Measurements from ENCODE around the gene CPAMD8. TPM values are rescaled to one million over a fixed set of nuclear protein-coding genes. Genes with fewer than 3 reads are reported as not detected.
"Not testable (repeated sequence)": the region's sequence is repeated elsewhere in the genome, so short reads cannot be mapped to it uniquely, and the experiment has no call there.

The CPAMD8 gene
- total RNA-seq, 6 experiments from 2014 or later: 0.90 to 1.8 (median 1.2) TPM

DNA sequence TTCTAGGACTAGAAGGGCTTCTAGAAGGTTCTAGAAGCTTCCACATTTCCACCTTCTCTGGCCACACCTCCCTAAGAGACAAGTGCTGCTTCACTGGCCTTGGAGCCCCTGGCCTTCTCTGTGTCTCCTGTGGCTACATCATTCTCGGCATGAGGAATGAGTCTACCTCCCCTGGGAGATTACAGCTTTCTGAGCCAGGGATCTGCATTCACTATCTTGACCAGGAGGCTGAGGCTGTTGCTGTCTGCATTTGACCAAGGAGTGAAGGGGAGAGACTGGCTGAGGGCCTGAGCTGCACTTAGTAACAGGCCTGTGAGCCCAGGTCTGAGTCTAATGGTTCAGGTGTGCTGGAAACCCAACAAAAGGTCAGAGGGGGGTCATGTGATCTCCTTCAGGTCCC is 5.3 kb downstream of the CPAMD8 start:
- TF ChIP-seq, protein P1, sequence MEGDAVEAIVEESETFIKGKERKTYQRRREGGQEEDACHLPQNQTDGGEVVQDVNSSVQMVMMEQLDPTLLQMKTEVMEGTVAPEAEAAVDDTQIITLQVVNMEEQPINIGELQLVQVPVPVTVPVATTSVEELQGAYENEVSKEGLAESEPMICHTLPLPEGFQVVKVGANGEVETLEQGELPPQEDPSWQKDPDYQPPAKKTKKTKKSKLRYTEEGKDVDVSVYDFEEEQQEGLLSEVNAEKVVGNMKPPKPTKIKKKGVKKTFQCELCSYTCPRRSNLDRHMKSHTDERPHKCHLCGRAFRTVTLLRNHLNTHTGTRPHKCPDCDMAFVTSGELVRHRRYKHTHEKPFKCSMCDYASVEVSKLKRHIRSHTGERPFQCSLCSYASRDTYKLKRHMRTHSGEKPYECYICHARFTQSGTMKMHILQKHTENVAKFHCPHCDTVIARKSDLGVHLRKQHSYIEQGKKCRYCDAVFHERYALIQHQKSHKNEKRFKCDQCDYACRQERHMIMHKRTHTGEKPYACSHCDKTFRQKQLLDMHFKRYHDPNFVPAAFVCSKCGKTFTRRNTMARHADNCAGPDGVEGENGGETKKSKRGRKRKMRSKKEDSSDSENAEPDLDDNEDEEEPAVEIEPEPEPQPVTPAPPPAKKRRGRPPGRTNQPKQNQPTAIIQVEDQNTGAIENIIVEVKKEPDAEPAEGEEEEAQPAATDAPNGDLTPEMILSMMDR (IDR thresholded peaks at IDR 0.05): no peak
- Histone ChIP-seq H3K4me3 (no peak overlapping the region), H3K9me3 (no peaks in the 10 kb centered on the region), H3K27me3 (no peaks in the 10 kb centered on the region), H3K27ac (no peak overlapping the region), H3K36me3 (no peaks in the 10 kb centered on the region), H3K4me1 (no peaks in the 10 kb centered on the region)
- WGBS (ENCODE audit: insufficient coverage, low coverage, low lambda C conversion rate, missing lambda C conversion rate): no CpG with 5 or more reads among the region's 1 CpG
- intact Hi-C loops (cut with DNase I): no loop called here
- DNase-seq (no peak), ATAC-seq (peak in 1 of 4 donors; percentile 9)

DNA sequence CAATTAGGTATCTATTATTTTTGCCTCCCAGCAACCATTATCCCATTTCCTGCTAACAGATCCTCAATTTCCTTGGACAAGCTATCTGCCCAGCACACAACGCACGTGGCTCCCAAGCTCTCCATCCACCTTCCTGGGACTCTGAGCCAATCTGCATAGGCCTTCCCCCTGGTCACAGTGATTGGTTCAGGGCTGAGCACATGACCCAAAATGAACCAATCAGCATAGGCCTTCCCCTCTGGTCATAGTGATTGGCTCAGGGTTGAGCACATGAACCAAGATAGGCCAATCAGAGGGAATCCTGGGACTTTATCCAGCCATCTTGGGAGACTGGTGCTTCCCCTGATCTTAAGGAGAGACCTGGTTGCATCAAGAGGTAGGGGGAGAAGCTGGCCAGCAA is 5.8 kb downstream of the CPAMD8 start:
- intact Hi-C loops (cut with DNase I): no loop called here
- Histone ChIP-seq H3K4me1 (no peaks in the 10 kb centered on the region), H3K36me3 (no peaks in the 10 kb centered on the region), H3K9me3 (no peaks in the 10 kb centered on the region), H3K27ac (no peak overlapping the region), H3K4me3 (no peak overlapping the region), H3K27me3 (no peaks in the 10 kb centered on the region)
- no peak for TF ChIP-seq POLR2A (IDR thresholded peaks at IDR 0.05)
- TF ChIP-seq, protein P1 (IDR thresholded peaks at IDR 0.05): no peak
- WGBS (ENCODE audit: insufficient coverage, low coverage, low lambda C conversion rate, missing lambda C conversion rate): 94% methylated on average over 2 of the region's 2 CpGs
- DNase-seq (no peak), ATAC-seq (no peak)

GRCh38 chr19:17020385-17020784 is 6.2 kb downstream of the CPAMD8 start:
- no peak for TF ChIP-seq POLR2A (IDR thresholded peaks at IDR 0.05)
- TF ChIP-seq, protein P1 (IDR thresholded peaks at IDR 0.05): no peak

DNA sequence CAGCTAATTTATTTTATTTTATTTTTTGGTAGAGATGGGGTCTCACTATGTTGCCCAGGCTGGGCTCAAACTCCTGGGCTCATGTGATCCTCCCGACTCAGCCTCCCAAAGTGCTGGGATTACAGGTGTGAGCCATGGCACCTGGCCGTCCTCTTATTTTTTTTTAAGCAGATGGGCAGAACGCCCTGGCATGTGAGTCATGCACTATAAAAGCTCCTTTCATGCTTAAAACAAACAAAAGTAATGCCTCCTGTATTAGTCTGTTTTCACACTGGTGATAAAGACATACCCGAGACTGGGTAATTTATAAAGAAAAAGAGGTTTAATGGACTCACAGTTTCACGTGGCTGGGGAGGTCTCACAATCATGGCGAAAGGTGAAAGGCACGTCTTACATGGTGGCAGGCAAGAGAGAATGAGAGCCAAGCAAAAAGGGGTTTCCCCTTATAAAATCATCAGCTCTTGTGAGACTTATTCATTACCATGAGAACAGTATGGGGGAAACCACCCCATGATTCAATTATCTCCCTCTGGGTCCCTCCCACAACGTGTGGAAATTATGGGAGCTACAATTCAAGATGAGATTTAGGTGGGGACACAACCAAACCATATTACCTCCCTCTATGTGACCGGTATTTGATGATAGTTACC is 12.3 kb downstream of the CPAMD8 start:
- H3K36me3 ChIP-seq; ATAC-seq; H3K4me3 ChIP-seq; DNase-seq; H3K9me3 ChIP-seq; intact Hi-C loops (cut with DNase I); H3K27ac ChIP-seq; H3K27me3 ChIP-seq; H3K4me1 ChIP-seq: not testable (repeated sequence)
- 48% methylated on average over 8 of the region's 9 CpGs for WGBS (ENCODE audit: insufficient coverage, low coverage, low lambda C conversion rate, missing lambda C conversion rate)

More at GRCh38 chr19:17020385-17020784, 6.2 kb downstream of the CPAMD8 start:
- ATAC-seq (no peak), DNase-seq (no peak)
- Histone ChIP-seq H3K27me3 (no peaks in the 10 kb centered on the region), H3K4me1 (no peaks in the 10 kb centered on the region), H3K27ac (no peak overlapping the region), H3K4me3 (no peak overlapping the region), H3K36me3 (no peaks in the 10 kb centered on the region), H3K9me3 (no peaks in the 10 kb centered on the region)
- intact Hi-C loops (cut with DNase I): no loop called here

GRCh38 chr19:17011485-17011884 is 15.1 kb downstream of the CPAMD8 start:
- no peak for DNase-seq
- Histone ChIP-seq H3K4me3 (no peak overlapping the region), H3K36me3 (no peaks in the 10 kb centered on the region), H3K9me3 (no peaks in the 10 kb centered on the region), H3K27me3 (no peaks in the 10 kb centered on the region), H3K4me1 (no peaks in the 10 kb centered on the region), H3K27ac (no peak overlapping the region)
- ATAC-seq: no peak
- TF ChIP-seq, protein P1 (IDR thresholded peaks at IDR 0.05): no peak
- TF ChIP-seq POLR2A (IDR thresholded peaks at IDR 0.05): no peak
- intact Hi-C loops (cut with DNase I): no loop called here
- 87% methylated on average over 7 of the region's 16 CpGs for WGBS (ENCODE audit: insufficient coverage, low coverage, low lambda C conversion rate, missing lambda C conversion rate)

Measured in right lobe of liver (tissue), 6 donors.